Type B pancreatic cell (in vitro differentiated cells): Measurements from ENCODE around the gene TRMT2B. TPM values are rescaled to one million over a fixed set of nuclear protein-coding genes. Genes with fewer than 3 reads are reported as not detected.
"Not testable (repeated sequence)": the region's sequence is repeated elsewhere in the genome, so short reads cannot be mapped to it uniquely, and the experiment has no call there.

Experiments
- DNase-seq: peaks from one replicate; pipeline ENCODE4 v3.0.0; 2021; ENCODE audit warnings: mixed read lengths; ENCODE audit not compliant: unreplicated experiment; ENCODE audit errors: extremely low spot score
- H3K27ac Mint-ChIP-seq: 2 replicates; pipeline ENCODE4 v1.8.0; 2021; ENCODE audit warnings: mild to moderate bottlenecking, mixed read lengths
- H3K27me3 Mint-ChIP-seq: 2 replicates; pipeline ENCODE4 v1.8.0; 2021; ENCODE audit warnings: mixed read lengths
- H3K36me3 Mint-ChIP-seq: 2 replicates; pipeline ENCODE4 v1.8.0; 2021; ENCODE audit warnings: mixed read lengths
- H3K4me1 Mint-ChIP-seq: one replicate; pipeline ENCODE4 v1.8.0; 2021; ENCODE audit warnings: mixed read lengths; ENCODE audit not compliant: unreplicated experiment
- H3K4me3 Mint-ChIP-seq: 2 replicates; pipeline ENCODE4 v1.8.0; 2021; ENCODE audit warnings: mild to moderate bottlenecking, mixed read lengths
- H3K9me3 Mint-ChIP-seq: 2 replicates; pipeline ENCODE4 v1.8.0; 2021; ENCODE audit warnings: mixed read lengths
- total RNA-seq: library from RNA; stranded (reverse); gene quantifications from 2 replicates; pipeline ENCODE4 v1.2.1, GENCODE V29; 2021; ENCODE audit warnings: low replicate concordance
- TF ChIP-seq, protein P1 (sequence below): fragments of 200-600 bp; sonication (generic); conservative IDR thresholded peaks from 2 replicates; pipeline ENCODE4 v1.5.0; 2021; ENCODE audit warnings: antibody characterized with exemption, mild to moderate bottlenecking

TRMT2B gene
- total RNA-seq, 1 donor from 2014 or later: 13.9 TPM

DNA sequence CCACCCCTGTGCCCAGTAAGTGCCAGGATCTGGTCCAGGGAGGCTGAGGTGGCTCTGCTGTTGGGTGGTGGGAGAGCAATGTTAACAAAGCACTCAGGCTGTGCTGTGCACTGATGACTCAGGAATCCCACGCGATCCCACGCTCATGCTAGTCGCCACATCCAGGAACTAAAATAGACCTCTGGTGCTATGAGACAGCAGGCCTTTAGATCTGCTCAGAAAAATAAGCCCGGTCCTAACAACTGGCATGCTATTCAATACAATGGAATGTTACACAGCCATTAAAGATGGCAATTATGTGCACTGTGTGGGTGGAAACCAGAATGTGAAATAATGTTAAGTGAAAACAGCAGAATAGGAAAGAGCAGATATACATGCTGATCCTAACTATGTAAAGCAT lies 56.4 kb downstream of the TRMT2B start:
- no peak for DNase-seq
- H3K4me1 Mint-ChIP-seq: no peaks in the 10 kb centered on the region
- H3K4me3 Mint-ChIP-seq: no peak overlapping the region
- H3K27me3 Mint-ChIP-seq: no peaks in the 10 kb centered on the region
- H3K36me3 Mint-ChIP-seq: no peaks in the 10 kb centered on the region
- no peaks in the 10 kb centered on the region for H3K9me3 Mint-ChIP-seq
- TF ChIP-seq, protein P1, sequence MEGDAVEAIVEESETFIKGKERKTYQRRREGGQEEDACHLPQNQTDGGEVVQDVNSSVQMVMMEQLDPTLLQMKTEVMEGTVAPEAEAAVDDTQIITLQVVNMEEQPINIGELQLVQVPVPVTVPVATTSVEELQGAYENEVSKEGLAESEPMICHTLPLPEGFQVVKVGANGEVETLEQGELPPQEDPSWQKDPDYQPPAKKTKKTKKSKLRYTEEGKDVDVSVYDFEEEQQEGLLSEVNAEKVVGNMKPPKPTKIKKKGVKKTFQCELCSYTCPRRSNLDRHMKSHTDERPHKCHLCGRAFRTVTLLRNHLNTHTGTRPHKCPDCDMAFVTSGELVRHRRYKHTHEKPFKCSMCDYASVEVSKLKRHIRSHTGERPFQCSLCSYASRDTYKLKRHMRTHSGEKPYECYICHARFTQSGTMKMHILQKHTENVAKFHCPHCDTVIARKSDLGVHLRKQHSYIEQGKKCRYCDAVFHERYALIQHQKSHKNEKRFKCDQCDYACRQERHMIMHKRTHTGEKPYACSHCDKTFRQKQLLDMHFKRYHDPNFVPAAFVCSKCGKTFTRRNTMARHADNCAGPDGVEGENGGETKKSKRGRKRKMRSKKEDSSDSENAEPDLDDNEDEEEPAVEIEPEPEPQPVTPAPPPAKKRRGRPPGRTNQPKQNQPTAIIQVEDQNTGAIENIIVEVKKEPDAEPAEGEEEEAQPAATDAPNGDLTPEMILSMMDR: no peak
- no peak overlapping the region for H3K27ac Mint-ChIP-seq

DNA sequence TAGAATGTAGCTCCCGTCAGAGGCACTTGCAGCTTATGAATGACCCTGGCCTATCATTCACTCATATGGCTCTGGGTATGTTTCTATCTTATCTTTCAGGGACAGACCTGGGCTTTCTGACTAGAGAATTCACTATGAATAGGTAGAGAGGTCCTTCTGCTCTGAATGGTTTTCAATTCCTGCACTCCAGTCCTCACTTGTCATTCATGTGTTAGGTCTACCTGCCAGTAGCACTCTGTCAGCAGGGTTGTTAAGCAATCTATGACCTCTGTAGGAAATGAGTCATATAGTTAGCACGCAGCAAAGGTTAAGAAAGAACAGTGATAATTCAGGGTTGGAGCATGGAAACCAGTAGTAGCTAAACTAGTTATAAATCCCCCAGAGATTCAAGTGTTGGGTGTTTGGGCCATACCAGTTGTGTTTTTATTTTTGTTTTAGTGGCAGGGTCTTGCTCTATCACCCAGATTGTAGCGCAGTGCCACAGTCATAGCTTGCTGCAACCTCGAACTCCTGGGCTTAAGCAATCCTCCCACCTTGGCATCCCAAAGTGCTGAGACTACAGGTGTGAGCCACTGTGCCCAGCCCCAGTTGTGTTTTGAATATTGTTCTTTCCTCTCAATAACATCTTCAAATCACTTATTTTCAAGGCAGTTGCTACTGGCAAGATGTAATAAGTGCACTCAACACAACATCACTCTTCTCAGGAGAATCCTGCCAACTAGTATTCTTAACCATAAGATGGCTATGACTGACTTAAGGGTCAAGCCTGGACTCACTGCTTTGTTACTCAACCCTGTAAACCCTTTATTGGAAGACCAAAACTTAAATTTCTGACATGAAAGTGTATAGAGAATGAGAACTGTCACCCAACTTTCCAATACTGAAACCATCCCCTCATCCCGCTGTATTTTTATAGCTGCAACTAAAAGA lies 57.3 kb downstream of the TRMT2B start:
- H3K27ac Mint-ChIP-seq: no peak overlapping the region
- DNase-seq: no peak
- TF ChIP-seq, protein P1: no peak
- no peaks in the 10 kb centered on the region for H3K36me3 Mint-ChIP-seq
- H3K4me1 Mint-ChIP-seq: no peaks in the 10 kb centered on the region
- no peaks in the 10 kb centered on the region for H3K27me3 Mint-ChIP-seq
- H3K9me3 Mint-ChIP-seq: no peaks in the 10 kb centered on the region
- H3K4me3 Mint-ChIP-seq: no peak overlapping the region

DNA sequence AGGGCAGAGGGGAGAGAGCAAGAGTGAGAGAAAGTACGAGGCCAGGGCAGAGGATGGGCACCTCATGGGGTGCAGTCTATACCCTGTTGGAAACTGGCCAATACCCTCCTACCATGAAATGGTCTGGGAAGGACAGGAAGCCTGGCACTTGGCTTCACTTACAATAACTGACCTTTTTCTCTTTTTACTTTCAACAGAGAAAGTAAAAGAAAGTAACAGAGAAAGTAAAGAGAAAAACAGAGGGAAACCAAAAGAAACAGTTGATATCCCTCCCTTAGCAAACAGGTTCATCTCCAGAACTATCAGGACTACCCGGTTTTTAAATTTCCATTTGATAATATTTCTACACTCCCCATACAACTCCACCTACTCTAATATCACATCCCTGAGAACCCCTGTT lies 61.8 kb downstream of the TRMT2B start:
- H3K4me3 Mint-ChIP-seq: no peak overlapping the region
- no peaks in the 10 kb centered on the region for H3K9me3 Mint-ChIP-seq

DNA sequence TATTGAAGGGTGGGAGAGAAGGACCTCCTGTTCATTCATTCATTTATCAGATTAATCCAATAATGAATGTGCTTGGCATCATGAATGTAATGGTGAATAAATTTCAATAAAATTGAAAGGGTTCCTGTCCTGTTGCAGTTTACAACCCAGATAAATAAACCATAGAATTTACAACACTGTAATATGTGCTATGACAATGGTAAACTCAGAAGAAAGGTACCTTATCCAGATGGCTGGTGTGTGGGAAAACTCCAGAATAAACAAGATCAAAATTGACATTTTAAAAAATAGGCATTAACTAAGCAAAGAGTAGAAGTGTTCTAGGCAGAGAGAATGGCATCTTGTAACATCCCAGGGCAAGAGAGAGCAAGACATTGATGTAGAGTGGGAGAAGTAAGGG lies 67.1 kb downstream of the TRMT2B start:
- no peaks in the 10 kb centered on the region for H3K9me3 Mint-ChIP-seq
- no peaks in the 10 kb centered on the region for H3K36me3 Mint-ChIP-seq
- H3K27me3 Mint-ChIP-seq: no peaks in the 10 kb centered on the region
- no peak overlapping the region for H3K4me3 Mint-ChIP-seq
- DNase-seq: no peak
- H3K27ac Mint-ChIP-seq: no peak overlapping the region
- H3K4me1 Mint-ChIP-seq: no peaks in the 10 kb centered on the region
- TF ChIP-seq, protein P1: no peak

More for the DNA sequence above, 61.8 kb downstream of the TRMT2B start:
- Mint-ChIP-seq H3K4me1 (no peaks in the 10 kb centered on the region), H3K27me3 (no peaks in the 10 kb centered on the region), H3K27ac (no peak overlapping the region), H3K36me3 (no peaks in the 10 kb centered on the region)
- TF ChIP-seq, protein P1: no peak
- DNase-seq: no peak

DNA sequence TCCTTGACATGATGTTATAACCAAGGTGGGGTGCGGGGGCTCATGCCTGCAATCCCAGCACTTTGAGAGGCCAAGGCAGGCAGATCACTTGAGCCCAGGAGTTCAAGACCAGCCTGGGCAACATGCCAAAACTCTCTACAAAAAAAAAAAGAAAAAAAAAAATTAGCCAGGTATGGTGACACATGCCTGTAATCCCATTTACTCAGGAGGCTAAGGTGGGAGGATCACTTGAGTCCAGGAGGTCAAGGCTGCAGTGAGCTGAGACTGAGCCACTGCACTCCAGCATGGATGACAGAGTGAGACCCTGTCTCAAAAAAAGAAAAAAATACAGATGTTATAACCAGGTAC lies 70.4 kb downstream of the TRMT2B start:
- H3K36me3 Mint-ChIP-seq, H3K9me3 Mint-ChIP-seq, H3K4me1 Mint-ChIP-seq, H3K27me3 Mint-ChIP-seq, DNase-seq, H3K4me3 Mint-ChIP-seq, H3K27ac Mint-ChIP-seq: not testable (repeated sequence)

DNA sequence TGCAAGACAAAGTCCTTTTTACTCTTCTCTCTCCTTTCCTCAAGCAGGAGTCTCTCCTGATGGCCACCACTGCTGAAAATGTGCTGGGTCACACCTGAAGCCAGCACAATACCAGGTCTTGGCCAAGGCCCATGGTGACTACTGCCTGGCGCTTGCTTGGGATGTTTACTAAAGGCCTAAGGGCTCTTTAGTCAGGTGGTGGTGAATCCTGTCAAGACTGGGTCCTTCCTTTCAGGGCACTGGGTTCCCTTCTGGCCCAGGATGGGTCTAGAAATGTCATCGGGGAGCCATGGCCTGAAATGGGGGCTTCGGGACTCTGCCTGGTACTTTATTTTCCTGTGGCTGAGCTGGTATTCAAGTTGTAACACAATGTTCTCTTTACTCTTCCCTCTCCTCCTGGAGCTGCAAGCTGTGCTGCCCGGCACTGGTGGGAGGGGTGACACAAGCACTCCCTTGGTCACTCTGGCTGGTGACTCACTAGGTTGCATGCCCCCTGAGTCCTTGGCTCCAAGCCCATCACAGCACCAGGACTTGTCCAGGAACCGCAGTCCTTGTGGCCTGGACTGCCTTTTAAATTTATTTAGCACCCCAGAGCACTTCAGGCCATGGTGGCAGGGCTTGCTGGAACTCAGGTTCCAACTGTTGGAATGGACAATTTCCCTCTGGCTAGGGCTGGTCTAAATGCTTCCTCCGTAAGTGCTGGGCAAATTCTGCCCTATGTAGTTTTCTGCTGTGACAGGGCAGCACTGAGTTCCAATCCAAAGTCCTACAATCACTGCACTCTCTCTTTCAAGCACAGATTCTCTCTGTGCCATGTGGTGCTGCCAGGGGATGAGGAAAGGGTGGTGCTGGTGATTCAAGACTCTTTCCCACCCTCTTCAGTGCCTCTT lies 71.1 kb downstream of the TRMT2B start:
- H3K36me3 Mint-ChIP-seq: no peaks in the 10 kb centered on the region
- H3K4me3 Mint-ChIP-seq: no peak overlapping the region
- no peaks in the 10 kb centered on the region for H3K27me3 Mint-ChIP-seq
- H3K9me3 Mint-ChIP-seq: no peaks in the 10 kb centered on the region
- DNase-seq: no peak
- no peaks in the 10 kb centered on the region for H3K4me1 Mint-ChIP-seq
- TF ChIP-seq, protein P1: no peak
- no peak overlapping the region for H3K27ac Mint-ChIP-seq
